ENCODE data around the gene LACTBL1.
"Not testable (repeated sequence)": the region's sequence is repeated elsewhere in the genome, so short reads cannot be mapped to it uniquely, and the experiment has no call there.

Gene LACTBL1, protein sequence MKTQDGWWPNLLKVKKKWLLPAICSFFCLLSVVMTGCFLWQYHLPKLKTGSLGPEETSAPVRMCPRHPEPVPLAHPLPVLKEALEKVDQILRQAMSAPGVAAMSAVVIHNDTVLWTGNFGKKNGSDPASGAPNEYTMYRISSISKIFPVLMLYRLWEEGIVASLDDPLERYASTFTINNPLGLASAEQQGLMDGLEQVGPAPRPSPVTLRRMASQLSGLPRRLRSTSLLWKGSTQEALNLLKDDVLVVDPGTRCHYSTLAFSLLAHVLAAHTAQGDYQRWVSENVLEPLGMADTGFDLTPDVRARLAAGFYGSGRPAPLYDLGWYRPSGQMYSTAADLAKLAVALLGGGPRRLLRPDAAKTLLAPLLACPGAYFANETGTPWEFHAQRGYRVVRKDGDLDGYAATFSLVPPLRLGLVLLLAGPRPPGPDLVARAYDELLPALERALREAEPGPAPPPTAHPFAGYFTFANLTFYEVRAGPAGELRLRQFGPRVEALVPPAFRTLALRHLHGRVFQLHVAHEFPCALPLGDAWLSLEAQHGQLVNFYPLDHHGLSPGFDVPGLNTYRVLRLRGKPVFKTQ

DNA sequence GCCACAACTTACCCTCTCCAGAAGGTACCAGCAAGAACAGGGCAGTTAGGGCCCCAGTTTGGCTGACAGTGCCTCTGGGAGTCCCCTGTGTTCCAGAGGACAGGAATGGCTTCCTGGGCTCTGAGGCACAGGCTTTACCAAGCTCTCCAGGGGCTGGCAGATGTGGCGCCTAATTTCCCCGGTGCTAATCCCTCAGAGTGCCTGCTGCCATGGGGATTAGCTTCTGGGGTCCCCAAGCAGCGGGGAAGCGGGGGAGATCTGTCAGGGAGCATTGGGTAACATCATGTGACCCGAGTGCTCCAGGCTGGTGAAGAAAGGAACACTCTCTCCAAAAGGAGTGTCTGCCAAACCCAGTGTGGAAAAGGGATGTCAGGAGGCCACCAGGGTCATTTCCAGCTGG is at the start of gene LACTBL1:
TSS of gene LACTBL1 (minus strand) at position 107 of the 400 bp plus-strand sequence. CDS start 550 bp downstream, outside the sequence.
- in situ Hi-C loops (cut with MboI; ENCODE audit: low sequenced_read_pairs), result loop anchor here (10.0 kb wide), 1 partner anchor 302 kb away; no protein-coding TSS in a partner anchor

DNA sequence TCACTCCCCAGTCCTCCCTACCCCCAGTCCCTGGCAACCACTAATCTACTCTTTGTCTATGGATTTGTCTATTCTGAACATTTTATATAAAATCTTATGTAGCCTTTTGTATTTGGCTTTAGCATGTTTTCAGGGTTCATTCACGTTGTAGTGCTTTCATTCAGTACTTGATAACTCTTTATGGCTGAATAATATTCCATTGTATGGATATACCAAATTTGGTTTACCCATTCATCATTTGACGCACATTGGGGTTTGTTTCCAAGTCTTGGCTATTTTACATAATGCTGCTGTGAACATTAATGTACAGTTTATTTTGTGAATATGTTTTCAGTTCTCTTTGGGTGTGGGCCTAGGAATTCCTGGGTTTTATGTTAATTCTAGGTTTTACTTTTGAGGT is 49.2 kb upstream of the LACTBL1 start:
- in situ Hi-C loops (cut with MboI; ENCODE audit: low sequenced_read_pairs), result no loop called here

DNA sequence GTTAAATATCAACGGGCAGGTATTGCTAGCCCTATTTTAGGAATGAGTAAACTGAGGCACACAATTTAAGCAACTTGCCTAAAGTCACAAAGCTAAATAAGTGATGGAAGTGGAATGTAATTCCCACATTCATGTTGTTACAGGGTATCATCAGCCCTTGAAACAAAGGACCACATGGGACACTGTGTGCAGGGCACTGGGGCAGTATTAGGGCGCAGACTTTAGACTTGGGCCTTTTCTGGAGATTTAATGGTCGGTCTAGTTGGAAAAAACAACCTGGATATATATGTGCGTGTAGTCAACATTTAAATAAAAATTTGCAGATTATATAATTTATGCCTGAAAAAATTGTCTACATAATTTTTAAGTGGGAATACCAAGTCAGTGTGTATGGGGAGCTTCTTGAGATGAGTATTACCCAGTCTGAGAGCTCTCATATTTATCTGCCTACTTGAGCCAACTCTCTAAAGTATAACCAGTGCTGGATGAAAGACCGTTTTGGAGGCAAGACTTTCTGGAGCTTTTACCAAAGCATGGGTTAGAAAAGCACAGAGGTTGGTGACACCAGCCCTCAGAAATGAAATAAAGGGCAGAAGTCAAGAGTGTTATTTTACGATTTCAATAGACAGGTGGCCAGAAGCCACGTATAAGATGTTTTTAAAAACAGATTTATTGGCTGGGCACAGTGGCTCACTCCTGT is 48.2 kb upstream of the LACTBL1 start:
- in situ Hi-C loops (cut with MboI; ENCODE audit: low sequenced_read_pairs), result no loop called here

DNA sequence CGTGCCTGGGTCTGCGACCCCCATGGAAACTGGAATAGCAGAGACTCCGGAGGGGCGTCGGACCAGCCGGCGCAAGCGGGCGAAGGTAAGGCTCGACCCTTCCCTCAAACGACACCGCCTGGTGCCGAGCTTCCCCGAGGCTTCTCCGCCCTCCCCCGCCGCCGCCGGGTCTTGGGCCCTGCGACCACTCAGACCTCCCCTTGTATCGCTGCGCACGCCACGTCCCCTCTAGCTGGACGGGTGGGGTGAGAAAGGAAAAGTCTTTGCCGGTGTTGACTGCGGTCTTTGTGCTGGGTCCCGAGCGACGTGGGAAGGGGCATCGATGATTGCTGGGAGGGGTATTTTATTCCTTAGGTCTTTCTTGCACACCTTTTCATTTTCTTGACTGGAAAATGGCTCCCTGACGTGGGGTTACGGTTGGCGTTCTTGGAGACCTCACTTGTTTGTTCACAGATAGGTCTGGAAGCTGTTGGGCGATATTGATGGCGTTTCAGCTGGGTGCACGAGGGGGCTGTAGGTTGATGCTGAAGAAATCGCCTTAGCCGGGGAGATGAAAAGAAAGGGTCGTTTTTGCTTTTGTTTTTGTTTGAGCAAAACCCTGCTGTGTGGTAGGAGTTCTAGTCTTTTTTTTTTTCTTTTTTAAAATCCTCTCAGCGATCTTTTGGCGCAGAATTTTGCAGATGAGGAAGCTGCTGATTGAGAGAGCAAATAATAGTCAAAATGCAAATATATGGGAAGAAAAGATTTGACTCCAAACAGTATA is 47.4 kb upstream of the LACTBL1 start:
- in situ Hi-C loops (cut with MboI; ENCODE audit: low sequenced_read_pairs), result no loop called here

DNA sequence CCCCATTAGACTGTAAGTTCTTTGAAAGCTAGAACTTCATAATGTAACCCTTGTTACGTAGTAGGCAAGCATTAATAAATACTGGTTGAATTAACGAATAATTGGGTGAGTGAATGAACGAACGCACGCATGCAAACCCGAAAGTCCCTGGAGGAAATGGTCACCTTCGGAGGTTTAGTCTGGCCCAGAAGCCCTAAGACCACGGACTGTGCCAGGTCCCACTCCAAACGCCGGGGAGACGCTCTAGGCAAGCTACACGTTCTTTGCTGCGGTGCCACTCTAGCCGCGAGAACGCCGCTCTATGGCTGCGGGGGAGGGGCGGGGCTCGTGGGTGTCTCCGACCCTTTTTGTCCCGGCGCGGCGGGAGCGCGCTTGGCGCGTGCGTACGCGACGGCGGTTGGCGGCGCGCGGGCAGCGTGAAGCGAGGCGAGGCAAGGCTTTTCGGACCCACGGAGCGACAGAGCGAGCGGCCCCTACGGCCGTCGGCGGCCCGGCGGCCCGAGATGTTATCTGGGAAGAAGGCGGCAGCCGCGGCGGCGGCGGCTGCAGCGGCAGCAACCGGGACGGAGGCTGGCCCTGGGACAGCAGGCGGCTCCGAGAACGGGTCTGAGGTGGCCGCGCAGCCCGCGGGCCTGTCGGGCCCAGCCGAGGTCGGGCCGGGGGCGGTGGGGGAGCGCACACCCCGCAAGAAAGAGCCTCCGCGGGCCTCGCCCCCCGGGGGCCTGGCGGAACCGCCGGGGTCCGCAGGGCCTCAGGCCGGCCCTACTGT is 46.6 kb upstream of the LACTBL1 start, which contains the start of gene KDM1A:
TSS of gene KDM1A (plus strand) at position 375 of the 769 bp plus-strand sequence. CDS start at position 504, 129 bp downstream.
- in situ Hi-C loops (cut with MboI; ENCODE audit: low sequenced_read_pairs), result no loop called here

DNA sequence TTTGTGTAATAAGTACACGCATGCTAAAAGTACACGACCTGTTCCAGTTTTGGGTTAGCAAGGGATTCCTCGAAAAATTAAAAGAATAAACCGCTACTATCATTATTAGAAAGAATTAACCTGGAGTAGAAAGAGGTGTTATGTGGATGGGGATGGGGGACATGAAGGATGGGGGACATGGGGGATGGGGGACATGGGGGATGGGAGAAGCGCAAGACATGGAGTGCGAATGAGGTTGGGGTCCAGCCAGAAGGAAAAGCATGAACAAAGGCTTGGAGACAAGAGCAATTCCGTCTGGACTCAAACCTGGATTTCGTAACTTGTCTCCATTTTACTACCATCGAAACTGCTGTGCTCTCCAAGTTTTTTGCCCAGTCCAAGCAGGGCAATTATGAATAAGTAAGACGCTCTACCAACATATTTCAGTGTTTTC is 46.0 kb upstream of the LACTBL1 start:
- in situ Hi-C loops (cut with MboI; ENCODE audit: low sequenced_read_pairs), result no loop called here

DNA sequence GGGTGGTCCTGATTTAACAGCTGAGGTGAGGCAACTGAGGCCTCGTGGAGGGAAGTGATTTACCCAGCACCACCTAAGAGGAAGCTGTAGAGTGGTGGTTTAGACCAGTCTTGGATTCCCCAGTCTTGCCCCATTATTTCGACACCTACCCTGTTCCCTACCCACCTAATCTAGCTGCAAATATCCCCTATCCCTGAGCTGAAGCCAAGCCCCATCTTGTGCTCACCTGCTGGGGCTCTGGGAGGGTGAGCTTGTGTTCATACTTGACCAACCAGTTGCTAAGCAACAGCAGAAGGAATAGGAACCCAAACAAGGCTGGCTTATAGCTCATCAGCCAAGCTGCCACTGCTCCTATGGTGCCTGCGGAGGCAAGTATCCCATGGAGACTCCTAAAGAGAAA is 41.0 kb upstream of the LACTBL1 start:
- in situ Hi-C loops (cut with MboI; ENCODE audit: low sequenced_read_pairs), result no loop called here

DNA sequence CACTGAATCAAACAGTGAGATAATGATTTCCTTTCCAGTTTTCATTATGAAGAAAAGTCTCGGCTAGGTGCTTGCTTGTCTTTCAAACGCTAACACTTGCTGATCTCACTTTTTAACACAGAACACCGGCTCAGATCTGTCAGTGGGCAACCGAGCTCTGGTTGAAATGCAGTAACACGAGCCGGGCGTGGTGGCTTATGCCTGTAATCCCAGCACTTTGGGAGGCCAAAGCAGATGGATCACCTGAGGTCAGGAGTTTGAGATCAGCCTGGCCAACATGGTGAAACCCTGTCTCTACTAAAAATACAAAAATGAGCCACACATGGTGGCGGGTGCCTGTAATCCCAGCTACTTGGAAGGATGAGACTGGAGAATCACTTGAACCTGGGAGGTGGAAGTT is 37.4 kb upstream of the LACTBL1 start:
- in situ Hi-C loops (cut with MboI; ENCODE audit: low sequenced_read_pairs), result not testable (repeated sequence)

DNA sequence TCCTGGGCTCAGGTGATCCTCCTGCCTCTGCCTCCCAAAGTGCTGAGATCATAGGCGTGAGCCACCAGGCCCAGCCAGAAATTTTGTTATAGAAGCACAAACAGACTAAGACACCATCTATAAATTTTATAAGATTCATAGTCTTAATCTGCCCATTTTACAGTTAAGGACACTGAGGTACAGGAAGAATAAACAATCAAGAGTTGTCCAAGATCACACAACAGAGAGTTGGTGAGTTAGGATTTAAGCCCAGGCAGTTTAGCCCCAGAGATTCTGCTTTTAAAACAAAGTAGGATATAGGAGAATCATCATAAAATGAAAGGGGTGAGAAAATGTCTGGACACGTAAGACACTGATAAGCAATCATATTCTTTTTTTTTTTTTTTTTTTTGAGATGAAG is 36.2 kb upstream of the LACTBL1 start:
- in situ Hi-C loops (cut with MboI; ENCODE audit: low sequenced_read_pairs), result no loop called here

DNA sequence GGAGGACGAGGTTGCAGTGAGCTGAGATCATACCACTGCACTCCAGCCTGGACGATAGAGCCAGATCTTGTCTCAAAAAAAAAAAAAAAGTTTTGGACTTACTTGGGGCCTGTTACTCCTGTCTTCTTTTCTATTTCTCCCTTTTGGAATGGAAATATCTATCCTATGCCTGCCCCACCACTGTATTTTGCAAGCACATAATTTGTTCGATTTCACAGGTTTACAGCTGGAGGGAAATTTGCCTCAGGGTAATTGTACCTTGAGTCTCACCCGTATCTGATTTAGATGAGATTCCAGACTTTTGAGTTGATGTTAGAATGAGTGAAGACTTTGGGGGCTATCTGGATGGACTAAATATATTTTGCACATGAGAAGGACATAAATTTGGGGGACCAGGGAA is 34.4 kb upstream of the LACTBL1 start:
- in situ Hi-C loops (cut with MboI; ENCODE audit: low sequenced_read_pairs), result no loop called here

DNA sequence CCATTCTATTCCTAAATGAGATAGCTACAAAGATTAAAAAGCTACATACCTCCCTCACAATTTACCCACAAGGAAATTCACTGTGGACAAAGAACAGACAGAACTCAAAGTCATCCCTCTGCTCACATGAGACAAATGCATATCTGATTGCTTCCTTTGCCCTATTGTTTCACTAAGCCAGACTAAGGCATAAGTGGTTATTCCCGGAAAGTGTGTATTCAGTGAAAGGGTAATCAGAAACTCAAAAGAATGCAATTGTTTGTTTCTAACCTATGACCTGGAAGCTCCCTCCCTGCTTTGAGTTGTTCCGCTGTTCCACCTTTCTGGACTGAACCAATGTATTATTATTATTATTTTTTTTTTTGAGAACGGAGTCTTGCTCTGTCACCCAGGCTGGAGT is 32.1 kb upstream of the LACTBL1 start:
- in situ Hi-C loops (cut with MboI; ENCODE audit: low sequenced_read_pairs), result not testable (repeated sequence)

DNA sequence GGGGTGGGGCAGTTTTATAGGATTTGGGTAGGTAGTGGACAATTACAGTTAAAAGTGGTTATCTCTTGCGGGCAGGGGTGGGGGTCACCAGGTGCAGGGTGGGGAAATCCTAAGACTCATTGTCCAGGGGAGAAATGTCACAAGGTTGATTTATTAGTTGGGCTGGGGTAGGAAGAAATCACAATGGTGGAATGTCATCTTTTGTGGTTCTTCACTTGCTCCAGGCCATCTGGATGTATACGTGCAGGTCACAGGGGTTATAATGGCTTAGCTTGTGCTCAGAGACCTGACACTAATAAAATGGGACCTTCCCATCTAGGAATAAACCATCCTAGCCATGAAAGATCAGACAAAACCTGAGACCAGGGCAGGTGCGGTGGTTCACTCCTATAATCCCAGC is 31.4 kb upstream of the LACTBL1 start:
- in situ Hi-C loops (cut with MboI; ENCODE audit: low sequenced_read_pairs), result no loop called here

DNA sequence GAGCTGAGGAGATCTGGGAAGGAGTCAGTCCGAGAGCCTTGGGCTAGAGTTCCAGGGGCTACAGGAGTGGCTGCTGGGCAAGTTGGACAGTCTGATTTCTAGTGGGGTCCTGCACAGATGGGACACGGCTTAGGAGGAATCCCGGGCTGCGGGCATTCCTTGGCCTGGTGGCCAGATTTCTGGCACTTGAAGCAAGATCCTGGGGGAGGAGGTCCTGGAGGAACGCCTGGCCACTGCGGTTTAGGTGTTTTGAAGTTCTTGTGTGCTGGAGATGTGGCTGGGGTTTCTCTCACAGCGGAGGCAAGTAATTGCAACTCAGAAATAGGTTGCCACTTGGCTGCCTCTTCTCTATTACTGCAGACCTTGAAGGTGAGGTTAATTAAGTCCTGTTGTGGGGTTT is 29.6 kb upstream of the LACTBL1 start:
- in situ Hi-C loops (cut with MboI; ENCODE audit: low sequenced_read_pairs), result not testable (repeated sequence)

DNA sequence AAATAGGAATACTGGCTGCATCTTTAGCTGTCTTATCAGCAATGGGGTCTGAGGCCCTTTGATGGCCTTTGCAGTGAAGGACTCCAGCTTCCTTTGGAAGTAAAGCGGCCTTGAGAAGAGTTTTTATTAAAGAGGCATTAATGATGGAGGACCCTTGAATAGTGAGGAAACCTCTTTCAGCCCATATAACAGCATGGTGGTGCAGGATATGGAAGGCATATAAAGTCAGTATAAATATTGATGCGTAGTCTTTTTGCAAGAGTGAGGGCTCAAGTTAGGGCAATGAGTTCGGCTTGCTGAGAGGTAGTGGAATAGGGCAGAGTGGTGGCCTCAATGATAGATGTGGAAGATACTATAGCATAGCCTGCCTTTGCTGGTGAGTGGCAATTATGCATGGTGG is 27.5 kb upstream of the LACTBL1 start:
- in situ Hi-C loops (cut with MboI; ENCODE audit: low sequenced_read_pairs), result not testable (repeated sequence)

DNA sequence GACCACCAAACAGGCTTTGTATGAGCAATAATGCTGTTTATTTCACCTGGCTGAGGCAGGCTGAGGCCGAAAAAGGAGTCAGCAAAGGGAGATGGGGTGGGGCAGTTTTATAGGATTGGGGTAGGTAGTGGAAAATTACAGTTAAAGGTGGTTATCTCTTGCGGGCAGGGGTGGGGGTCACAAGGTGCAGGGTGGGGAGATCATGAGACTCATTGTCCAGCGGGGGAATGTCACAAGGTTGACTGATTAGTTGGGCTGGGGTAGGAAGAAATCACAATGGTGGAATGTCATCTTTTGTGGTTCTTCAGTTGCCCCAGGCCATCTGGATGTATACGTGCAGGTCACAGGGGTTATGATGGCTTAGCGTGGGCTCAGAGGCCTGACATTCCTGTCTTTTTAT is 24.9 kb upstream of the LACTBL1 start:
- in situ Hi-C loops (cut with MboI; ENCODE audit: low sequenced_read_pairs), result not testable (repeated sequence)

DNA sequence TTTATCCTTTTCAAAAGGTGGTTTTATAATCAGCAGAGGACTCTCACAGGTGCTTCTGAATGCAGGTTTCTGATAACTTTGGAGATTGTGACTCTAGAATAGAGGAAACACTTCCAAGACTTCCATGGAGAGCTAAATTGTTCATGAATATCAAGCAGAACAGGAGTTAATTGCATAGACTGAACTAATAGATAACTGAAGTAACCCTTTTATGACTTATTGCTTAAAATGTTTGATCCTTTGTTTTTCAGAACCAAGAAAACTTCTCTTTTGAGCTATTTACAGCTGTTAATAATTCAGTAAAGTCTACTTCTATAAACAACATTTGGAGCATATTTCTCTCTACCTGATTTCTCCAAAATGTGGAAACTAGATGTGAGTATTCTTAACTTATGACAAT is 23.1 kb upstream of the LACTBL1 start:
- in situ Hi-C loops (cut with MboI; ENCODE audit: low sequenced_read_pairs), result no loop called here

DNA sequence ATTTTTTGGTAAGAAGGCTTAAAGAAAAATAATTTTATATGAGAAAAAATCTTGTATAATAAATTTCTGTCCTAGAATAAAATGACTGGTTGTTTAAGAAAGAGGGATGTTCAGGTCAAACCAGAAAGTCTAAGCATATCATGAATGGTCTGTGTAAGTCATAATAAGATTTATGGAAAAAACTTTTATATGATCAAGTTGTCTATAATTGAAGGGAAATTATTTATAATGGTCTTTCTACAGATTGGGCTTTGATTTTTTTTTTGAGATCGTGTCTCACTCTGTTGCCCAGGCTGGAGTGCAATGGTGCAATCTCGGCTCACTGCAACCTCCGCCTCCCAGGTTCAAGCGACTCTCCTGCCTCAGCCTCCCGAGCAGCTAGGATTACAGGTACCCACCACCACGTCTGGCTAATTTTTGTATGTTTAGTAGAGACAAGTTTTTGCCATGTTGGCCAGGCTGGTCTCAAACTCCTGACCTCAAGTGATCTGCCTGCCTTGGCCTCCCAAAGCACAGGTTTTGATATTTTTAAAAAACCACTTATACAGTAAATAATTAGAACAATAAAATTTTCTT is 20.6 kb upstream of the LACTBL1 start:
- in situ Hi-C loops (cut with MboI; ENCODE audit: low sequenced_read_pairs), result not testable (repeated sequence)

DNA sequence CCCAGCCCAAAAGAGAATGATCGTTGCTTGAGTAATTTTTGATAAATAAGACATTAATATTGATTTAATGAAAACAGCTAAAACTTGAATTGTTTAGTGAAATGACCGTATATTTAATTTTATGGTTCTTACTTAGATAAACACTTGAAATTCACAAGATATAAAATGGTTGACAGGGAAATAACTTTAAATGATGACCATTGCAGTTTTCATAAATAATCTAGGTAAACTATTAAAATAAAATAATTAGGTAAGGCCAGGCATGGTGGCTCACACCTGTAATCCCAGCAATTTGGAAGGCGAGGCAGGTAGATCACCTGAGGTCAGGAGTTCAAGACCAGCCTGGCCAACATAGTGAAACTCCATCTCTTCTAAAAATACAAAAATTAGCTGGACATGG is 19.7 kb upstream of the LACTBL1 start:
- in situ Hi-C loops (cut with MboI; ENCODE audit: low sequenced_read_pairs), result not testable (repeated sequence)

DNA sequence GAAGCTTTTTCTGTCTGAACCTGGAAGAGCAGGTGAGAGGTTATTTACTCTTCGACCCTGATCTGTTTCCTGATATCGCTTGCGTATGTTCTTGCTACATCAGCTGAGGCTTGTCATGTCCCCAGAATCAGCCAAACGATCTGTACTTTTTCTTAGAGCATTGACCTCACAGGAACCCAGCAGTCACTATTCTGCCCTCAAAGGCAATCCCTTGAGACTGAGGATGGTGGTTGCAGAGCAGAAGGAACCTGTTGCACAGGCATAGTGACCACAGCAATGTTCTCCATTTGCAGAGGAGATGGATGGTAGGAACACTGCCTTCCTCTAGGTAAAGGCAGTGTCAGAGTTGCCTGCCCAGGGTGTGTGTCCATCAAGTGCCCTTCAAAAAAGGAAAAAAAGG is 11.3 kb upstream of the LACTBL1 start:
- in situ Hi-C loops (cut with MboI; ENCODE audit: low sequenced_read_pairs), result no loop called here

DNA sequence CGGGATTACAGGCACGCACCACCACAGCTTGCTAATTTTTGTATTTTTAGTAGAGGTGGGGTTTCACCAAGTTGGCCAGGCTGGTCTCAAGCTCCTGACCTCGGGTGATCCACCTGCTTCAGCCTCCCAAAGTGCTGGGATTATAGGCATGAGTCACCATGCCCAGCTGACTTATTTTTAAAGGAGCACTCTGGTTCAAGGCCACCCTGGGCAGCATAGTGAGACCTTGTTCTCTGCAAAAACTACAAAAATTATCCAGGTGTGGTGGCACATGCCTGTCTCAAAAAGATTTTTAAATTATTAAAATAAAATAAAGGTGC is 7.8 kb upstream of the LACTBL1 start:
- in situ Hi-C loops (cut with MboI; ENCODE audit: low sequenced_read_pairs), result not testable (repeated sequence)

Measured in HL-60/S4 treated with retinoic acid at 250 ng/mL for 4 days and 3 days (cell line).